HUDEP-2 (cell line): ENCODE results near the gene HCK.
"Not testable (repeated sequence)": the region's sequence is repeated elsewhere in the genome, so short reads cannot be mapped to it uniquely, and the experiment has no call there.

Source experiments
- DNase-seq, 76 experiments: peaks; one replicate each; lab custom pipeline; 2025; ENCODE audit not compliant: unreplicated experiment in 76 of 76; lab: John Stamatoyannopoulos, UW

HCK gene

GRCh38 chr20:32089637-32090362 is 37.8 kb downstream of the HCK start:
- DNase-seq: no peak

GRCh38 chr20:32091888-32092346 is 39.9 kb downstream of the HCK start:
- peak in 59 of 76 experiments; percentile 1 to 71 (median 37) for DNase-seq

GRCh38 chr20:32098786-32099185 is 46.7 kb downstream of the HCK start:
- DNase-seq: no peak

- no peak for DNase-seq
These were observed 56.9 kb downstream of the HCK start for GRCh38 chr20:32108814-32109391.

GRCh38 chr20:32109392-32110172 is 57.5 kb downstream of the HCK start, which contains the start of gene TM9SF4:
TM9SF4 (plus strand) TSS chr20:32109714; CDS start chr20:32109741, 27 bp downstream.
- DNase-seq: peak in 74 of 76 experiments; percentile 46 to 96 (median 84)

GRCh38 chr20:32110173-32110704 is 58.2 kb downstream of the HCK start:
- peak in 2 of 76 experiments; percentile 28 to 33 for DNase-seq

GRCh38 chr20:32110727-32111126 is 58.7 kb downstream of the HCK start:
- no peak for DNase-seq

- DNase-seq: no peak
These were observed 59.2 kb downstream of the HCK start for GRCh38 chr20:32111156-32111686.

GRCh38 chr20:32111753-32112152 is 59.7 kb downstream of the HCK start:
- DNase-seq: no peak

- DNase-seq: peak in 5 of 76 experiments; percentile 1 to 27 (median 13)
These were observed 60.8 kb downstream of the HCK start for GRCh38 chr20:32112841-32113240.

GRCh38 chr20:32113591-32114260 is 61.7 kb downstream of the HCK start:
- DNase-seq: no peak

GRCh38 chr20:32114305-32114960 is 62.4 kb downstream of the HCK start:
- DNase-seq: no peak

GRCh38 chr20:32115211-32115767 is 63.2 kb downstream of the HCK start:
- DNase-seq: no peak

GRCh38 chr20:32116079-32116521 is 64.1 kb downstream of the HCK start:
- no peak for DNase-seq

GRCh38 chr20:32116796-32117195 is 64.8 kb downstream of the HCK start:
- not testable (repeated sequence) for DNase-seq

- DNase-seq: not testable (repeated sequence)
These were observed 66.4 kb downstream of the HCK start for GRCh38 chr20:32118427-32118826.

GRCh38 chr20:32119734-32120133 is 67.7 kb downstream of the HCK start:
- DNase-seq: no peak

- DNase-seq: not testable (repeated sequence)
These were observed 69.9 kb downstream of the HCK start for GRCh38 chr20:32121908-32122307.

- no peak for DNase-seq
These were observed 71.0 kb downstream of the HCK start for GRCh38 chr20:32123088-32123487.
